Fibroblast of lung (primary cell): ENCODE results near the gene CYP4F22.

Experiments used
- CTCF ChIP-seq, 2 donors: IDR thresholded peaks in 1 of 2; conservative IDR thresholded peaks in 1 of 2; 1 replicate in 1 of 2; 2 replicates in 1 of 2; pipeline ENCODE4 v1.5.1; 2011 to 2012; ENCODE audit warnings: low read length in 2 of 2, control low read depth in 1 of 2, inconsistent platforms in 1 of 2, low read depth in 1 of 2, mild to moderate bottlenecking in 1 of 2
- EZH2 ChIP-seq: IDR thresholded peaks from 2 replicates; pipeline ENCODE4 v1.5.1; 2012; ENCODE audit warnings: low read length, control low read depth, mild to moderate bottlenecking; ENCODE audit errors: missing control alignments

- TF ChIP-seq CTCF (conservative IDR thresholded peaks at IDR 0.05 in 1 of 2, IDR thresholded peaks at IDR 0.05 in 1 of 2; ENCODE audit: low read depth in 1 of 2, low read length in 2 of 2) (no peak), EZH2 (no peak)
Measured at GRCh38 chr19:15471639-15472101, 36.7 kb upstream of the CYP4F22 start.
